ENCODE results near the gene PPP1R14C.

DNA sequence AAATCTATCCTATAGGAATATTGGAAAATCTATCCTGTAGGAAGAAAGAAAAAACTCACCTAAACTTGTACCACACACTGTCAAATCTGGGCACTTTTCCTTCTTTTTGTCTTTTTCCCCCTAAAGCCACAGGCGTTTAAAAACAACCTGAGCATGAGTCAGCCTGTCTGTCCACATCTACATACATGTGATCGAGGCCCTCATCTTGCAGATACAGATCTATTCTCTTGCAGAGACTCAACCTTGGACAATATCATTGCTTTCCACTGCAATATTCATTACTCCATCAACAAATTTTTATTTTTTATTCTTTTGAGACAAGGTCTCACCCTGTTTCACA, 130.1 kb downstream of the PPP1R14C start:
- TF ChIP-seq CTCF (IDR thresholded peaks at IDR 0.05) (no peak), POLR2A (IDR thresholded peaks at IDR 0.05) (no peak), POLR2AphosphoS5 (IDR thresholded peaks at IDR 0.05) (no peak)
